ENCODE results near the gene ST6GAL1.

The ST6GAL1 gene

DNA sequence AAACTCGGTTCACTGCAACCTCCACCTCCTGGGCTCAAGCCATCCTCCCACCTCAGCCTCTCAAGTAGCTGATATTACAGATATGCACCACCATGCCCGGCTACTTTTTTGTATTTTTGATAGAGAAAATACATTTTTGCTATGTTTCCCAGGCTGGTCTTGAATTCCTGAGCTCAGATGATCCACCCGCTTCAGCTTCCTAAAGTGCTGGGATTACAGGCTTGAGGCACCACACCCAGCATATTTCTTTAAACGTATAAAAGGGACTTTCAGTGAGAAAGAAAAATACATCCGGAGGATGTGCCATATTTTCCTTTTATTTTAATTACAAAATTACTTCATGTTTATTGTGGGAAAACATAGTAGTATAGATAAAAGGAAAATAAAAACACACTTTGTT is 153.8 kb downstream of the ST6GAL1 start:
- no peak for DNase-seq

DNA sequence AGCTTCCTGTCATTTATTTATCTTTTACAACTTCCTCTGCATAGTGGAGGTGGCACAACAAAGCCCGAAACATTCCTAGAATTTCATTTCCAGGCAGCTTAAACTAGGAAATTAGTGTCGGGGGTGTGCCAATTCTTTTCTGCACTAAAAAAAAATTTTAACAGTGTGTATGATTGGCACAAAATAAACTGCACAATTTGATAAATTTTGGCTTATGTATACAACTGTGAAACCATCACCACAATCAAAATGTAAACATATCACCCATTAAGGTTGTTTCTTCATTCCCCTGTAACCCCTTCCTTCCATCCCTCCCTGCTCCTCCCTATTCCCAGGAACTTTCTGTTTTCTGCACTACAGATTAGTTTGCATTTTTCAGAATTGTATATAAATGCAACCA is 154.3 kb downstream of the ST6GAL1 start:
- DNase-seq, result no peak

DNA sequence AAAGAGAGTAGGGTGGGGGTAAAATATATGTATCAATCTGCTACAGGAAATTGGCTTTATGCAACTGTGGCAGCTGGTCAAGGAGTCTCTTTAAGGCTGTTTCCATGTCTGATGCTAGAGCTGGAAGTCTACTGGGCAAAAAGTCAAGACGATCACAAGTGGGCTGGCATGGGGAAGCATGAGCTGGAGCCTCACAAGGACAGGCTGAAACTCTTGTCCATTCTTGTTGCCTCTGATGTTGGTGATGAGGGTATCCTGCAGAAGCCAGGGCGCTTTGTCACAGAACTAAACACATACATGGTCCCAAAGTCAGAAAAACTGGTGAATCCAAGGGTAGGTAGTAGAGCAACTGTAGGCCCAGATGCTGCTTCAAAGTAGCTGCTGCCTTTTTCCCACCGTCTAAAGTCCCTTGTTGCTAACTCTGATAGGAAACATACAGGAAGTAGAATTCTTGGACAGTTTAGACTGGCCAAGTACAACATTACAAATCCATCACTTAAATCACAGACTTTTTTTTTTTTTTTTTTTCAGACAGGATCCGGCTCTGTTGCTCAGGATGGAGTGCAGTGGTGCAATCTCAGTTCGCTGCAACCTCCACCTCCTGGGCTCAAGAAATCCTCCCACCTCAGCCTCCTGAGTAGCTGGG is 154.8 kb downstream of the ST6GAL1 start:
- no peak for DNase-seq

DNA sequence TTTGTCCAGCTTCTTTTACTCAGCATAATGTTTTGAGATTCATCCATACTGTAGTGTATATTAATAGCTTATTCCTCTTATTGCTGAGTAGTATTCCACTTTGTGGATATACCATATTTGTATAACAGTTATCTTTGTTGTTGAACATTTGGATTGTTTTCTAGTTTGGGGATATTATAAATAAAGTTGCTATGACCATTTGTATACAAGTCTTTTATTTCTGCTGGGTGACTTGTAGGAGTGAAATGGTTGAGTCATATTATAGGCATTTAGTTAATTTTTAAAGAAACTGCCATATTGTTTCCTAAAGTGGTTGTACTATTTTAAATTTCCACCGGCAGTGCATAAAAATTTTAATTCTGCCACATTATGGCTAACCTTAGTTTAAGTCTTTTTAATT is 155.6 kb downstream of the ST6GAL1 start:
- no peak for DNase-seq

DNA sequence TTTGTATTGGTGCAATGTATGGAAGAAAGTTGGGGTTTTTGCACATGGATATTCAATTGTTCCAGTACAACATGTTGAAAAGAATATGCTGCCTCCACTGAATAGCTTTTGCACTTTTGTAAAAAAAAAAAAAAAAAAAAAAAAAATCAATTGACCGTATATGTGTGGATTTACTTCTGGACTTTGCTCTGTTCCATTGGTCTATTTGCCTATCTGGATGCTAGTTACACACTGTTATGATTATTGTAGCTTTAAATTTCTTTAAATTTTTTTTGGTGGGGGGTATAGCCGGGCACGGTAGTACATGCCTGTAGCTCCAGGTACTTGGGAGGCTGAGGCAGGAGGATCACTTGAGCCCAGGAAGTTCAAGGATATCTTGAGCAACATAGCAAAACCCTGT is 156.5 kb downstream of the ST6GAL1 start:
- DNase-seq, result no peak

DNA sequence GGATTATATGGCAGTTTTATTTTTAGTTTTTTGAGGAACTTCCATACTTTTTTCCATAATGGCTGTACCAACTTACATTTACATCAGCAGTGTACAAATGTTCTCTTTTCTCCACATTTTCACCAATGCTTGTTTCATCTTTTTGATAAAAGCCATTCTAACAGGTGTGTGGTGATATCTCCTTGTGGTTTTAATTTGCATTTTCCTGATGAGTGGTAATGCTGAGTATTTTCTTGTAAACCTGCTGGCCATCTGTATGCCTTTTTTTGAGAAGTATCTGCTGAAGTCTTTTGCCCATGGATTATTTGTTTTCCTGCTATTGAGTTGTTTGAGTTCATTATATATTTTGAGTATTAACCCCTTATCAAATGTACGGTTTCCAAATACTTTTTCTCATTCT is 158.4 kb downstream of the ST6GAL1 start:
- DNase-seq, result no peak

DNA sequence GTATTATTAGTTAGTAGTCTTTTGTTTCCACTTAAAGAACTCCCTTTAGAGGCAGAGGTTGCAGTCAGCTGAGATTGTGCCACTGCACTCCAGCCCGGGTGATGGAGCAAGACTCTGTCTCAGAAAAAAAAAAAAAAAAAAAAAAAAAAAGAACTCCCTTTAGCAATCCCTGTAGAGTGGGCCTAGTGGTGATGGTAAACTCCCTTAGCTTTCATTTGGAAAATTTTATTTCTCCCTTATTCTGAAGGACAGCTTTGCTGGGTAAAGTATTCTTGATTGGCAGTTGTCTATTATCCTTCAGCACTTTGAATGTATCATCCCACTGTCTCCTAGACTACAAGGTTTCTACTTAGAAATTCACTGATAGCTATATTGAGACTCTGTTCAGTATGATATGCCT is 163.0 kb downstream of the ST6GAL1 start:
- no peak for DNase-seq

DNA sequence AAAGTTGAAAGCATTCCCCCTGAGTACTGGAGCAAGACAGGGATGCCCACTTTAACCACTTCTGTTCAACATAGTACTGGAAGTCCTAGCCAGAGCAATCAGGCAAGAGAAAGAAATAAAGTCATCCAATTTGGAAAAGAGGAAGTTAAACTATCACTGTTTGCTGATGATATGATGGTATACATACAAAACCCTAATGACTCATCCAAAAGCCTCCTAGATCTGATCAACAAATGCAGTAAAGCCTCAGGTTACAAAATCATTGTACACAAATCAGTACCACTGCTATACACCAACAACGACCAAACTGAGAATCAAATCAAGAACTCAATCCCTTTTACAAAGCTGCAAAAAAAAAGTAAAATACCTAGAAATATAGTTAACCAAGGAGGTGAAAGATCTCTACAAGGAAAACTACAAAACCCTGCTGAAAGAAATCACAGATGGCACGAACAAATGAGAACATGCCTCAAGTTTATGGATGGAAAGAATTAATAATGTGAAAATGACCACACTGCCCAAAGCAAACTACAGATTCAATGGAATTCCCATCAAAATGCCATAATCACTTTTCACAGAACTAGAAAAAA is 168.7 kb downstream of the ST6GAL1 start:
- no peak for DNase-seq

DNA sequence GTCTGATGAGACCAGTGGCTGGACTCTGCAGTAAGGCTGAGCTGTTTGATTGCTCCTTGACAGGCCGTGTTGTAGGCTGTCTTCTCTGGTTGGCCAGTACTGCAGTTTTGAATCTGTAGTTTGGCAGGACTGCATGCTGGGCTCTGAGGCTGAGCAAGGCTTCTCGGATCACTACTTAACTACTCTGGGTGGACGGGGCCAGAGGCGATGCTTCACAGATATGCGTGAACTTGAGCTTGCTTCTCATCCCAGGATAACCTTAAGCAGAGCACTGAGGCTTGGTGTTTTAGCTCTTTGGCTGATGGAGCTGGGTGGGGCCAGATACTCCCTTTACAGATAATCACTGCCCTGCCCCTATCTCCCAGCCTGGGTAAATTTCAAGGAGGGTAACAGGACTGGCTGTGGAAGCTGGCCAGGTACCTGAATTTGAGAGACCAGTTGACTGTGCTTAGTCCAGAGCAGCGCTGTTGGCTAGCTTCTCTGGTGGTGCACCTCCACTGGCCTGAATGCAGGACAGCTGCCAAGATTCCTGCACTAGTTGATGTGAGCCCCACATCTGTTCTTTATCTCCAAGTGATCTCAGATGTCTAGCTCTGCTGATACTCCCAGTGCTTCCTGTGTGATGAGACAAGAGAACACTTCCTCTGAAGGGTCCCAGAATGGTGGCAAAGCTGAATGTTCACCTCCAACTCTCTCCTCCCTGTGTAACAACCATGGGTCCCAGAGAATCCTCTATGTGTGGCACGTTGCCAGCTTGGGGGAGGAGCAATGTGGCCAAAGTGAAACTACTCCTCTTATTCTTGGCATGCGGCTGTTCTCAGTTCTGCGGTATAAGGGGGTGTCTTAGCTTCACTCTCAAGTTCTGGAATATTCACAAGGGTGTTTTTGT is 171.1 kb downstream of the ST6GAL1 start:
- DNase-seq, result peak; percentile 3

DNA sequence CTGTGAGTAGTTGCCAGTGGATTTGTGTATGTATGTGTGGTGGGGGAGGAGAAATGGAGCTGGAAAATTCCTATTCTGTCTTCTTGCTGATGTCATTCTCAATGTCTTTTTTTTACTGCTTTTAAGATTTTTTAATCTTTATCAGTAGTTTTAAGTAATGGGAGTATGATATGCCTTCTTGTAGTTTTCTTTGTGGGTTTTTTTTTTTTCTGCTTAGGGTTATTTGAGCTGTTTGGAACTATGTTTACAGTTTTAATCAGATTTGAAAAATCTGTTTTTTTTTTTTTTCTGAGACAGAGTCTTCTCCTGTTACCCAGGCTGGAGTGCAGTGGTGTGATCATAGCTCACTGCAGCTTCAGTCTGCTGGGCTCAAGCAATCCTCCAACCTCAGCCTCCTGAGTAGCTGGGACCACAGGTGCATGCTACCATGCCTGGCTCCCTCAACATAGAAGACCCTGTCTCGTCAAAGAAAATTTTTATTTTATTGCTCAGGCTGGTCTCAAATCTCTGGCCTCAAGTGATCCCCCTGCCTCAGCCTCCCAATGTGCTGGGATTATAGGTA is 171.8 kb downstream of the ST6GAL1 start:
- DNase-seq, result no peak

DNA sequence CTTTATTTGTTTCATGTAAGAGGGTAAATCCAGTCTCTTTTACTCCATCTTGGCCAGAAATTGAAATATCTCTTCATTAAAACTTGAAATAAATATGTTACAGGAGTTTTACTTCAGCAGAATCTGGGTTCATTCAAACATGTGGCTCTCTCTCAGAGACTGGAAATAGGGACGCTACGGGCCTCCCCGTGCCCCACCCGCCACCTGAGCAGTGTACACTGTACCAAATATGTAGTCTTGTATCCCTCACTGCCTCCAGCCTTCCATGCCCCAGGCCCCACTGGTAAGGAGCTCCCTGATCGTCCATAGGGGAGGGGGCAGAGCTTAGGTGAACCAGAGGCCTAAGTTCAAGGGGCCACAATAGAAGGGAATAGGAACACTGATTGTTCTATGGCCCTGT is 172.9 kb downstream of the ST6GAL1 start:
- no peak for DNase-seq

DNA sequence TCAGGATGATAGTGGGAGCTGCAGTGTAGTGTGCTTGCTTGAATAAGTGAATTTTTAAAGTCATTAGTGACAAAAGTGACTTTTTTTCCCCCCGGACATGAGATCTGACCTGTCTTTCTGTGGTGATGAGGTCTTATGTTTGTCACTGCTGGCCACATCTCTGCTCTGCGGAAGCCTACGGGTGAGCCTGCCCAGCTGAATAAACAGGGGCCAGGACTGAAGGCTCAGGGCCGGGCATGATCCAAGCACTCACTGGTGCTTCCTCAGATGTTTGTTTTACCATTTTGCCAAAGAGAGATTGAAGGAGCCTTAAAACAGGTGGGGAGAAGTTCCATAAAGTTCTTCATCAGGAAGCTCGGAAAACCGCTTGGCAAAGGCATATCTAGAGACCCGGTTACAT is 174.0 kb downstream of the ST6GAL1 start:
- DNase-seq, result no peak

DNA sequence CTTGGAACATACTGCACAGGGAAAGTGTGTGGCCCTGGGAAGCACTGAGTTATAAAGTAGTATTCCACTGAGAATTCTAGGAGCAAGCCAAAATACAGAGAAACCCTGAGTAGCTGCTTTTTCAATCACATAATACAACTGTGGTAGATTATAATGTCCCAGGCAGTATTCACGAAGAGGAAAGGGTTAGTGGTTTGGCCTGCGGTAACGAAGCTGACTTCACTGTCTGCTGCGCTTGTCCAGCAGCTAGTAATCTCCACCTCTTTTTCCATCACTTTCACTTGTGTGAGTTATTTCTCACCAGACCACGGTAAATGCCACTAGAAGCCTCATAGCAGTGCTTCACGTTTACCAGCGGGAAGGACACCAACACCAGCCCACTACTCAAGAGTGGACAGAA is 174.6 kb downstream of the ST6GAL1 start:
- no peak for DNase-seq

DNA sequence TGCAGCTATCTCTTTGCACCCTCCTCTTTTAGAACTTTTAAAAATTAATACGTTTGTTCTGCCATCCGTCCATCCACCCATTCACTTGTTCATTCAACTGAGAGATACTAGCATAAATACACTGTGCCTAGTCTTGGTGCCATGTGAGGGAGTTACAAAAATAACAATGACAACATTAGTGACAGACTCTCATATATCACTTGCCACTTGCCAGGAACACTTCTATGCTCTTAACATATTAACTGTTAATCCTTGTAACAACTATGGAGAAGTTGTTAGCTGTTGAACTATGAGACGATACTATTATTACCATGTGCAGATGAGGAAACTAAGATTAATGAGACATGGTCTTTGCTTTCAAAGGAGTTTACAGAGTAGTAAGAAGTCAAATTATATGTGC is 175.4 kb downstream of the ST6GAL1 start:
- DNase-seq, result no peak

DNA sequence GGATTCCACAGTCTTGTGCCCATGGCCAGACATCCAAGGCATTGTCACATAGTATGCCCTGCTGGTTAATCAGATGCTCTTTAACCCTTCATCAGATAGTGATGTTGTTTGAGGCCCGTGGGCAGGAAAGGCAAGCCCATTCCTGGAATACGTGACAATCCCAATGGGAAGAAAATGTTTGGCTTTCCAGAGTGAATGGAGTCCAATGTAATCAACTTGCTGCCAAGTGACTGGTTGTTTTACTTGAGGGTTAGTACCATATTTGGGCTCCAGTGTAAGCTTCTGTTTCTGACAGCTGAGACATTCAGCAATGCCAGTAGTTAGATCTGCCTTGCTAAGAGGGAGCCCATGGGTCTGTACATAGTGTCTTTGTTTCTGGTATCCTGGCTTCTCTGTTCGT is 177.7 kb downstream of the ST6GAL1 start:
- DNase-seq, result no peak

DNA sequence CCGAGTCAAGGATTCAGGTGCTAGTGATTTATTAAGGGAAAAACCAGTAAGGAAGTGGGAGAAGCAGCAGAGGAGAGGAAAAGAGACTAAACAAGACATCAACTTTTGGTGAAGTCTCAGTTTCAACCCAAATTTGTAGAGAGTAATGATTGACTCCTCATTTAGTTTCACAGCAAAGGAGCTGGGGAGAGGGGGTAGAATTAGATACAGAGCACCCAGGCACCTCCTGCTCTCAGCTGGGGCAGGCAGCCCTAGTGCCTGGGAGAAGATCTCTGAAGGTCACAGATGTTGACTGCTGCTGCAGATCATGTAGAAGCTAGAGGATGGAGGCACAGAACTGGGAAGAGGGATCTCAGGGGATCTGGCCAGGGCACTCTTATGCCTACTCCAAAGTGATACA is 179.8 kb downstream of the ST6GAL1 start:
- DNase-seq, result no peak

DNA sequence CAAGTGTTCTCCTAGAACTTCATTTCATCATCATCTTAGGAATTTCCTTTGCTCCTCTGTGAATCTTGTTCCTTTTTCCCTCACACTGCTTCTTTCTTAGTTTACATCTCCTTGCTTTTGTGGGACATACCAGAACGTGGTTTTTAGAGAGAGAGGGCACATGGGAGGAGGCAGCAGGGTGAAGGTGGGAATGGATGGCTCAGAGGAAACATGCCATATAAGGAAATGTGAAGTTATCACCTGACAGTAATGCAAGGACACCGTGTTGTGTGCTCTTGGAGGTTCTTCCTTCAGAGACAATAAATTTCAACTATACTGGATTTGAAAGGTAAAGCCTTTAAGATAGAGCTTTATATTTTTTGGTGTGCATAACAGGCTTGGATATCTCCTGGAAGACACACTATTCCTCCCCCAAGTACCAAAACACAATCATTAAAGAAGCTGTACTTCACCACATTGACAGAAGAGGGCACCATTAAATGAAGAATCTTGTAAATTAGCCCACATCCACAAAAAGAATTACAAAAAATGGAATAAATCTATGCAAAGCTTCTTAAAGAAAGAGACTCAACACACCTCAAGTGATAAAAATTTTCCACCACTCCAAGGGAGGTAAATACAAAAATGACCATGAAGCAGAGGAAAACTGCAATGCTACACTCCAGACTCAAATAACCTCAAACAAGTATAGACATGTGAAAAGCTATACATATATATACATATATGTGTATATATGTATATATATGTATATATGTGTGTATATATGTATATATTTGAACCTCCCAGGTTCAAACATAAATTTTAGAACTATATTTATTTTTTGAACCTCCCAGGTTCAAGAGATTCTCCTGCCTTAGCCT is 182.8 kb downstream of the ST6GAL1 start:
- DNase-seq, result peak; percentile 34

DNA sequence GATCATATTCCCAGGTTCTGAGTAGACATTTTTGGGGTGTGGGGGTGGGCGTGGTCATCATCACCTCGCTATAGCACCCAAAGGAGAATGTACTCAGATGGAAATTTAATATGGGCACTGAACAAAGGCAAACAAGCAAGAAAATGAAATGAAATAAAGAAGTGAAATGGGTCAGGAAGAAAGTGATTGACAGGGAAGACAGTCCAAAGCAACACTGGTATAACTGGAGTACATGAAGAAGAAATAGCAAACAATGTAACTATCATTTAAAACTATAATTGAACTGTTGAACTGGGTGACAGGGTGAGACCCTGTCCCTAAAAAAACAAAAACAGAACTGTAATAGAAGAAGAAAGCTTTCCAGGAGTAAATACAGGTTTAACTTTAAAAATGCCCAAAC is 184.2 kb downstream of the ST6GAL1 start:
- DNase-seq, result no peak

DNA sequence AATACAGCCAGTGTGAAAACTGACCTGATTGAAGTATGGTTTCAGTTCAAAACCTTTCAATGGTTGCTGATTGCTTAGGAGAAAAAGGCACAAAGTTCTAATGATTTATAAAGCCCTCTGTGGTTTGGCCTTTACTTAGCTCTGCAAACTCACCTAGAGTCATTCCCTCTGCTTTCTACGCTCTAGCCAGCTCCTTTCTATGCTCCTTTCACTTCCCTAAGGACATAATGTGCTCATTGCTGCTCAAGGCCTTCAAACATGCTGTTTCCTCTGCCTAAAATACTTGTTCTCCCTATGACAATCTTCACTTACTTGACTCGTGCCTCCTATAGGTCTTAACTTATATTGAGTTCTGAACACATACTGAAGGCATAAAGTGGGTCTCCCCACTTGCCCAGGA is 190.0 kb downstream of the ST6GAL1 start:
- no peak for DNase-seq

DNA sequence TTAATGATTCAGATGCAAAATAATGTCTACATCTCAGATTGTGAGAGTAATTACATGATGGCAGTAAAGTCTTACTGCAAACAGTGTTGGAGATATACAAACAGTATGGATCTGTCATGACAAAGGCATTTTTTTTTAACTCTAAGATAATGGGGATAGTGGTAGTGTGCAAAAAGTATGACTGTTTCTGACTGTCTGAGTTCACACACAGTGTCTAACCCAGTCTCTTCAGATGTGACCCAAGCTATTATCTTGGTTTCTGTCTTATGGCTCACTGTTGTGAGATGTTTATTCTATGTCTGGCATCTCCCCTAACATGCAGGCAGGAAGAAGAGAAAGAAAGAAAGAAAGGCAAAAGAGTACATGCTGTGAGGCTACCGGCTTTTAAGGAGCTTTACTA is 191.9 kb downstream of the ST6GAL1 start:
- DNase-seq, result no peak

DNA sequence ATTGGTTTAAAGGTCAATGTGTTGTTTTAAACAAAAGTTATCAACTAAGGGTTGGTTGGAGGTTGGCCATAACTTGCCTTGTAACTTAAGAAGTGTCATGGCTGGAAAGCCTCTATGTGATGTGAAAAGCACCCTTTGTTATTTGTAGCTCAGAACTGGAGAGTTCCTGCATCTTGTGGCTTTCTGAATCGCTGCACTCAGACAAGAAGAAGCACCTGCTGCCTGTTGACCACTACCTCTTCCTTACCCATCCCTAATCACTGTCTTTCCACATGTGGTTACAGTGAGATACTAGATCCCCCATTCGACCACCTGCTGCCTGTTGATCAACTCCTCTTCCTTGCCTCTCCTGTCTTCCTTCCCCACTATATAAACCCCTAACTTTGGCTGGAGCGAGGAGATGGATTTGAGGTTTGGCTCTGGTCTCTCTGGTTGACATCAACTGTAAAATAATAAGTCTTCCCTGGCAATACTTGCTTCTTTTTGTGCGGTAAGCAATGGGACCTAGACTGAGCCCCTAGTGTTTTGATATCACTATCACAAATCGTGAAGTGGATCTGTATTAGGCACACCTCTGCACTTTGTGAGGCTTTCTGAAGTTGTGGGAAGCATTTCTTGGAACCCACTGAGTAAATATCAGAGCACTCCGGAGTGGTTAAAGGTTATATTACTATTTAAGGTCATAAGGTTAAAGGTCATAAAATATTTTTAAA is 195.1 kb downstream of the ST6GAL1 start:
- no peak for DNase-seq

Measured in NCI-H1105 treated with DMSO at 0.1 percent for 48 hours (cell line).